Peyer's patch (tissue), 4 donors: ENCODE measurements around the gene ABI2. TPM values are rescaled to one million over a fixed set of nuclear protein-coding genes. Genes with fewer than 3 reads are reported as not detected.
A peak's percentile ranks its signal among the peaks of the same experiment; 100 is the strongest.

Experiments
- DNase-seq, 3 donors: peaks; one replicate each; pipeline ENCODE4 v3.0.0-alpha.2; 2017 to 2019
- H3K27ac ChIP-seq, 4 donors: fragments of 200-600 bp; sonication (generic); one replicate each; pipeline ENCODE4 v1.5.1; 2016 to 2019
- H3K27me3 ChIP-seq, 2 donors: fragments of 200-600 bp; sonication (generic); one replicate each; pipeline ENCODE4 v1.5.1; 2019
- H3K36me3 ChIP-seq, 3 donors: fragments of 200-600 bp; sonication (generic); one replicate each; pipeline ENCODE4 v1.5.1; 2016 to 2019
- H3K4me1 ChIP-seq, 4 donors: fragments of 200-600 bp; sonication (generic); one replicate each; pipeline ENCODE4 v1.5.1; 2016 to 2019
- H3K4me3 ChIP-seq, 4 donors: fragments of 200-600 bp; sonication (generic); 1 replicate in 3 of 4; 2 replicates in 1 of 4; pipeline ENCODE4 v1.5.1; 2016 to 2019; ENCODE audit warnings: mild to moderate bottlenecking in 1 of 4
- H3K9me3 ChIP-seq, 4 donors: fragments of 200-600 bp; sonication (generic); one replicate each; pipeline ENCODE4 v1.5.1; 2016 to 2019; ENCODE audit warnings: mild to moderate bottlenecking in 1 of 4
- CTCF ChIP-seq, 6 experiments: fragments of 450-650 bp in 4 of 6; fragments of 200-600 bp in 2 of 6; sonication (generic) in 1 of 6; IDR thresholded peaks; one replicate each; pipeline ENCODE4 v1.5.1; 2017 to 2019; ENCODE audit warnings: antibody characterized with exemption in 6 of 6, mild to moderate bottlenecking in 3 of 6, moderate library complexity in 1 of 6
- POLR2A ChIP-seq, 2 donors: fragments of 450-650 bp; IDR thresholded peaks; one replicate each; pipeline ENCODE4 v1.5.1; 2017; ENCODE audit warnings: antibody characterized with exemption in 2 of 2, mild to moderate bottlenecking in 2 of 2, moderate library complexity in 2 of 2
- total RNA-seq, 4 donors: library from RNA; depleted of rRNA; stranded (reverse); fragments of >200 nt; gene quantifications; one replicate each; pipeline ENCODE4 v1.1.0, GENCODE V29; 2016

ABI2 gene
- total RNA-seq, 4 donors from 2014 or later = 7.7 to 26.4 (median 13.2) TPM

GRCh38 chr2:203444738-203445137 lies 116.5 kb downstream of the ABI2 start:
- no peak overlapping the region for H3K4me3 ChIP-seq
- no peaks in the 10 kb centered on the region for H3K9me3 ChIP-seq
- no peak overlapping the region for H3K27ac ChIP-seq
- H3K36me3 ChIP-seq = peaks cover 0 to 62% (median 0%) of the 10 kb centered on the region in 3 donors
- TF ChIP-seq POLR2A (IDR thresholded peaks at IDR 0.05) = no peak
- TF ChIP-seq CTCF (IDR thresholded peaks at IDR 0.05) = no peak
- H3K27me3 ChIP-seq = no peaks in the 10 kb centered on the region
- H3K4me1 ChIP-seq = no peaks in the 10 kb centered on the region
- no peak for DNase-seq

- Histone ChIP-seq H3K4me3 (no peak overlapping the region), H3K9me3 (no peaks in the 10 kb centered on the region), H3K27ac (no peak overlapping the region), H3K4me1 (no peaks in the 10 kb centered on the region), H3K27me3 (no peaks in the 10 kb centered on the region), H3K36me3 (peaks cover 0 to 54% (median 0%) of the 10 kb centered on the region in 3 donors)
- no peak for DNase-seq
- TF ChIP-seq CTCF (IDR thresholded peaks at IDR 0.05) (no peak), POLR2A (IDR thresholded peaks at IDR 0.05) (no peak)
Measured at GRCh38 chr2:203446071-203446481, 117.9 kb downstream of the ABI2 start.

- no peak overlapping the region for H3K4me3 ChIP-seq
- DNase-seq = no peak
- H3K27ac ChIP-seq = no peak overlapping the region
- H3K36me3 ChIP-seq = peaks cover 0 to 54% (median 0%) of the 10 kb centered on the region in 3 donors
- TF ChIP-seq CTCF (IDR thresholded peaks at IDR 0.05) (no peak), POLR2A (IDR thresholded peaks at IDR 0.05) (no peak)
- no peaks in the 10 kb centered on the region for H3K9me3 ChIP-seq
- H3K4me1 ChIP-seq = no peaks in the 10 kb centered on the region
- H3K27me3 ChIP-seq = no peaks in the 10 kb centered on the region
Measured at GRCh38 chr2:203446780-203447179, 118.6 kb downstream of the ABI2 start.

- H3K4me1 ChIP-seq = no peaks in the 10 kb centered on the region
- no peak overlapping the region for H3K4me3 ChIP-seq
- H3K27ac ChIP-seq = no peak overlapping the region
- TF ChIP-seq POLR2A (IDR thresholded peaks at IDR 0.05) (no peak), CTCF (IDR thresholded peaks at IDR 0.05) (no peak)
- no peaks in the 10 kb centered on the region for H3K9me3 ChIP-seq
- peak in 1 of 3 donors; percentile 75 for DNase-seq
- peaks cover 0 to 32% (median 0%) of the 10 kb centered on the region in 3 donors for H3K36me3 ChIP-seq
- H3K27me3 ChIP-seq = no peaks in the 10 kb centered on the region
Measured at GRCh38 chr2:203450561-203450960, 122.4 kb downstream of the ABI2 start.

GRCh38 chr2:203451011-203451410 lies 122.8 kb downstream of the ABI2 start:
- Histone ChIP-seq H3K4me1 (no peaks in the 10 kb centered on the region), H3K9me3 (no peaks in the 10 kb centered on the region), H3K27ac (no peak overlapping the region), H3K36me3 (peaks cover 0 to 27% (median 0%) of the 10 kb centered on the region in 3 donors), H3K4me3 (no peak overlapping the region), H3K27me3 (no peaks in the 10 kb centered on the region)
- no peak for DNase-seq
- TF ChIP-seq POLR2A (IDR thresholded peaks at IDR 0.05) = no peak
- no peak for TF ChIP-seq CTCF (IDR thresholded peaks at IDR 0.05)

- no peak overlapping the region for H3K4me3 ChIP-seq
- DNase-seq = no peak
- no peaks in the 10 kb centered on the region for H3K27me3 ChIP-seq
- no peak for TF ChIP-seq CTCF (IDR thresholded peaks at IDR 0.05)
- TF ChIP-seq POLR2A (IDR thresholded peaks at IDR 0.05) = no peak
- peaks cover 0 to 25% (median 0%) of the 10 kb centered on the region in 3 donors for H3K36me3 ChIP-seq
- H3K4me1 ChIP-seq = no peaks in the 10 kb centered on the region
- no peaks in the 10 kb centered on the region for H3K9me3 ChIP-seq
- H3K27ac ChIP-seq = no peak overlapping the region
Measured at GRCh38 chr2:203451689-203452088, 123.5 kb downstream of the ABI2 start.
